Activated gamma-delta T cell treated with Interleukin-2 at 50 U/mL for 16 hours (primary cell): ENCODE results near the gene AADACL3.
"Not testable (repeated sequence)": the region's sequence is repeated elsewhere in the genome, so short reads cannot be mapped to it uniquely, and the experiment has no call there.

ENCODE experiments used
- DNase-seq: peaks from one replicate; pipeline ENCODE4 v3.0.0-alpha.2; 2020

Gene AADACL3

GRCh38 chr1:12715896-12716437 is at the start of gene AADACL3:
TSS of gene AADACL3 (plus strand) at chr1:12716110. CDS start at chr1:12716177, 67 bp downstream.
- no peak for DNase-seq

GRCh38 chr1:12666141-12666735 is 49.7 kb upstream of the AADACL3 start:
- DNase-seq, result no peak

- DNase-seq, result no peak
These were observed 46.3 kb upstream of the AADACL3 start for GRCh38 chr1:12669529-12670068.

- DNase-seq, result no peak
These were observed 41.6 kb upstream of the AADACL3 start for GRCh38 chr1:12674358-12674757.

GRCh38 chr1:12676122-12676521 is 39.8 kb upstream of the AADACL3 start:
- not testable (repeated sequence) for DNase-seq

- DNase-seq, result no peak
These were observed 38.3 kb upstream of the AADACL3 start for GRCh38 chr1:12677565-12677964.

GRCh38 chr1:12678350-12678749 is 37.6 kb upstream of the AADACL3 start:
- DNase-seq, result no peak

GRCh38 chr1:12678820-12679219 is 37.1 kb upstream of the AADACL3 start:
- no peak for DNase-seq

- DNase-seq, result no peak
These were observed 25.8 kb upstream of the AADACL3 start for GRCh38 chr1:12690156-12690555.

- DNase-seq, result no peak
These were observed 22.7 kb upstream of the AADACL3 start for GRCh38 chr1:12692967-12693782.

- DNase-seq, result no peak
These were observed 19.3 kb upstream of the AADACL3 start for GRCh38 chr1:12696658-12697057.

GRCh38 chr1:12697397-12697796 is 18.5 kb upstream of the AADACL3 start:
- DNase-seq, result no peak

GRCh38 chr1:12703821-12704451 is 12.0 kb upstream of the AADACL3 start:
- DNase-seq, result no peak

GRCh38 chr1:12706061-12706460 is 9.8 kb upstream of the AADACL3 start:
- no peak for DNase-seq

- no peak for DNase-seq
These were observed 7.4 kb upstream of the AADACL3 start for GRCh38 chr1:12708396-12709090.

- DNase-seq, result no peak
These were observed 6.8 kb upstream of the AADACL3 start for GRCh38 chr1:12709091-12709491.

GRCh38 chr1:12709696-12710095 is 6.2 kb upstream of the AADACL3 start:
- DNase-seq, result no peak

- no peak for DNase-seq
These were observed 4.4 kb upstream of the AADACL3 start for GRCh38 chr1:12711536-12711935.

- no peak for DNase-seq
These were observed 3.8 kb upstream of the AADACL3 start for GRCh38 chr1:12712076-12712475.

- no peak for DNase-seq
These were observed 3.0 kb upstream of the AADACL3 start for GRCh38 chr1:12712929-12713328.

- DNase-seq, result not testable (repeated sequence)
These were observed 2.3 kb upstream of the AADACL3 start for GRCh38 chr1:12713651-12714050.

- no peak for DNase-seq
These were observed 1.0 kb upstream of the AADACL3 start for GRCh38 chr1:12714710-12715475.
